Stimulated activated CD4-positive, alpha-beta T cell treated with anti-CD3 and anti-CD28 coated beads, Interleukin-4, amount 100 ng/mL, for 4 hours (primary cell): ENCODE data around the gene GUCD1.
A peak's percentile ranks its signal among the peaks of the same experiment; 100 is the strongest.

Experiments
- DNase-seq, 2 experiments: peaks; one replicate each; pipeline ENCODE4 v3.0.0-alpha.2; 2020

Gene GUCD1

DNA sequence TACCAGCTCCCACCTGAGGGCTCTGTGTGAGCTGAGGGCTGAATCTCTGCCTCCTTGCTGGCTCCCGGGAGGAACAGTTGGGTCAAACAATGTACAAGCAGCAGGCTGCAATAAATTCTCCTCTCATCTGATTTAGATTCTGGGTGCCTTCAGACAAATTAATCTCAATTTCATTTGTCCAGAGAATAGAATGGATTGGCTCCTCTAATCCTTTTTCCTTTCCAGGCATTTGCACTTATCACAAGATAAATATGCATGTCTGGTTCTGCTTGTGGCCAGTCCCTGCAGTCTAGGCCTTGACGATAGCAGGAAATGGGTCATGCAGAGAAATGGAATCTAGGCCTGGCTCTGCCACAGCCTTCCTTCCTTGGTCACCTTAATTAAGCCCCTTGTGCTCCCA lies 31.1 kb downstream of the GUCD1 start:
- no peak for DNase-seq

- DNase-seq, result peak in 1 of 2 experiments; percentile 17
Measured at GRCh38 chr22:24521791-24522245, 33.1 kb downstream of the GUCD1 start.

DNA sequence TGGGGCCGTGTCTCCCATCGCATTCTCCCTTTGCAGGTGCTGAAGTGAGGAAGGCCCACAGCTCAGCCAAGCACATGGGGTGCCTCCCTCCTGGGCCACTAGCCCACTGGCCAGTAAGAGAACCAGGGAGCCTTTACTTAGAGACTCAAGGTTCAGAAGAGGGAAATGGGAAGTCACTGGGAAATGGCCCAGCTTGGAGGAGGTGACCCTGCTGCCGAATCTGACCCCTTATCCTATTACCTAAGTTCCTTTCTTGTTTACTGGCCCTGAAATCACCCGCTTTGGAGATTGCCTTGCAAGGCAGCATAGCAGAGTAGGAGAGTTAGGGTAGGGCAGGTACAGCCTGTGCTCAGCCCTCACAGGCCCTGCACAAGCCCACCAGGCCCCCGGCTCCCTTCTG lies 35.4 kb downstream of the GUCD1 start:
- no peak for DNase-seq

DNA sequence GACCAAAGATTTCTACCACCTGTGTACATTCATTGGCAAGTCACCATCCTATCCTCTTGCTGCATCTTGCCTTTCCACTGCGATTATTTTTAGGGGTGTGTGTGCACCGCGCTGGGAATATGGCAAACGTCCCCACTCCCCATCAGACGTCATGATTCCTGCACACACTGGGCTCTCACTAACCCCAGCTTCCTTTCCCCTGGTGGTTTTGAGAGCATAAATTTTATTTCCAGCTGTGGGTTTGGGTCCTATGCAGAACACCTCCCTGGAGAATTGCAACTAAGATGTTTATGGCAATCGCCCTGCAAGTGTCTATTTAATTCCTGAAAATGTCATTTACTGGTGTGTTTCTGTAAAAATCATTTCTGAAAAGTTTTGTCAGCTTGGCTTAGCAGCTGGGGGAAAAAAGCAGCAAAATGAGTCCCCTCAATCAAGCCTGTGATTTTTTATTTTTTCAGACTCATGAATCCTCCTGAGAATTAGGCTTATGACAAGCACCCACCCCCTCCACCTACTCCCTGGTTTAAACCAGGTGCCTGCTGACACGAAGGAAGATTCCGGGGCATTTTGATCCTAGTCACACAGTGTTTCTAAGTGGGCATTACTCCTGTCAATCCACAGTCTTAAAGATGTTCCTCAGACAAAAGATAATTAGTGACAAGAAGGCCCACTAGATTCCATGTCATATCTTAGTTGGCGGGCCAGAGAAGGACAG lies 36.0 kb downstream of the GUCD1 start:
- no peak for DNase-seq

GRCh38 chr22:24518228-24518627 lies 36.7 kb downstream of the GUCD1 start:
- no peak for DNase-seq

DNA sequence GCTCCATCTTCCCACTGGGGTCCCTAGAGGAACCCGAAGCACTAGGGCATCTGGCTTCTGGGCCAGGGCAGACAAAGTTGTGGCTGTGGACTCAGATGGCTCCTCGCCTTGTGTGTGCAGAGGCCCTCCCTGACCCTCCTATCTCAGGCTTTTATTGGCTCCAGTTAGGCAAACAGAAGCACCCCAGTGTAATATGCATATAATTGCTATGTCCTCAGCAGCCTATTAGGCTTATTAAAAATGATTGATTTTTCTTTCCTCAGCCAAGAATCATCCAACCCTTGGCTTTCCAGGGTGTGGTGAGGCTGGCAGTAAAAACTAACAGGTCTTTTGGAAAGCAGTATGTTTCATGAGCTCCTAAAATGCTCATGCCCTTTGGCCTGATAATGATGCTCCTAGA lies 37.5 kb downstream of the GUCD1 start:
- no peak for DNase-seq

GRCh38 chr22:24516301-24516737 lies 38.6 kb downstream of the GUCD1 start:
- DNase-seq, result no peak

DNA sequence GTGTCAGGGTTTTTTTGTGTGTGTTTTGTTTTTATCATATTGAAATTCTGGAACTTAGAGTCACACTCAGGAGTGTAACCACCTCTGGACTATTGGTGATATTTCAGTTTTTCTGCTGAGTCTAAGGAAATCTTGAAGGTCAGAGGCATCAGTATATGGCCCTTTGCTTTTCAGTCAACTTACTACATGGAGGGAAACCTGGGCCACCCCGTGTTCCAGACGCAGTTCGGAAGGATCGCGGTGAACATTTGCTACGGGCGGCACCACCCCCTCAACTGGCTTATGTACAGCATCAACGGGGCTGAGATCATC lies 40.0 kb downstream of the GUCD1 start:
- no peak for DNase-seq

- DNase-seq, result no peak
Measured at GRCh38 chr22:24514241-24515026, 40.5 kb downstream of the GUCD1 start.

- DNase-seq, result no peak
Measured at GRCh38 chr22:24513378-24514240, 41.3 kb downstream of the GUCD1 start.

DNA sequence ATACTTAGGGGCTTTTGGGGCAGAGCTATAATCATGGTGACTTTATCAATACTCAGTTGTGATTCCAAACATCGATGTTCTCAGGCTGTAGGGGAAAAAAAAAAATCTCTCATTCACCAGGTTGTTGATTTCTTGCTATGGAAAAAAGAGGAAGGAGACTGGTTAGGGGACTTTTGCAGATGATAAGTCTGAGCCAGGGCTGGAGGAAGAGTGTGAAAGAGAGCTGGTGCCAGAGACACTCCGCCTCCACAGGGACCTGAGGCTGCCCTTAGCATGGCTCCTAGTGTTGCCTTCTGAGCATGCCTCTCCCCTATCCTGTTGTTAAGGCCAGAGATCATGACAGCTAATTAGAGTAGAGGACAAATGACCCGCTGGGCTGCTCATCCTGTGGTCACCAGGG lies 42.9 kb downstream of the GUCD1 start:
- no peak for DNase-seq

DNA sequence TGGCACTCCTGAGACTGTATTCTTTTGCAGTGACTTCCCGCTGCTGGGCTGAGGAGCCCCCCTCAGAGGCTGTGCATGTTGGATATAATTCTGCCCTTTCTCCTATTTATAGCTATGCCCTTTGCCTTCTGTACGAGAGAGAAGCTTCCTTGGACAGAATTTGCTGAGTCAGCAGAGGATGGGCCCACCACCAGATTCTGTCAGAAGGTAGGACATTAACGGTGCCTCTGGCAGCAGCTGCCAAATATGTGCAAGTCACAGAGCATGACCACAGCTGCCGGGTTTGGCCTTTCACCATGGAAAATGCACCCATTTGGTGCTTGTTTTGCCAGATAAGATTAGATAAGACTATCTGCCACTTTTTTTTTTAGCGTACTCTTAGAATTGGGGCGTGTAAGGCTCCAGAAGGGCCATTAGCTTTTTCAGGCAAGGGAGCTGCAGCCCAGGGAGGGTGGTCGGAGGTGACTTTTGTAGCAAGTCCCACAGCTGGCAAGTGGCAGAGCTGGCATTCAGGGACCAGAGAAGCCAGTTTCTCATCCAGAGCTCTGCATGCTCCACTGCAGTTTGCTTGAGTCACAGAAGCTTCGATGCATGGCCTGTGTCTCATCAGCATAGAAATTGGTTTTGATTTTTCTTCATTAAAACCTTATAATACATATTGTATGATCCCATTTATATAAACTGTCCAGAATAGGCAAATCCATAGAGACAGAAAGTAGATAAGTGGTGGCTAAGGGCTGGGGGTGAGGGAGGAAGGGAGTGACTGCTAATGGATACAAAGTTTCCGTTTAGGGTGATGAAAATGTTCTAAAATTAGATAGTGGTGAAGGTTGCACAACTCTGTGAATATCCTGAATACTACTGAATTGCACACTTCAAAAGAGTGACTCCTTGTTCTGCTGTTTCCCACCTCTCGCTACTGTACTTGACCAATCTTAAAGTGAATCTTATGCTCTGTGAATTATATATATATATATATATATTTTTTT lies 44.0 kb downstream of the GUCD1 start:
- no peak for DNase-seq

DNA sequence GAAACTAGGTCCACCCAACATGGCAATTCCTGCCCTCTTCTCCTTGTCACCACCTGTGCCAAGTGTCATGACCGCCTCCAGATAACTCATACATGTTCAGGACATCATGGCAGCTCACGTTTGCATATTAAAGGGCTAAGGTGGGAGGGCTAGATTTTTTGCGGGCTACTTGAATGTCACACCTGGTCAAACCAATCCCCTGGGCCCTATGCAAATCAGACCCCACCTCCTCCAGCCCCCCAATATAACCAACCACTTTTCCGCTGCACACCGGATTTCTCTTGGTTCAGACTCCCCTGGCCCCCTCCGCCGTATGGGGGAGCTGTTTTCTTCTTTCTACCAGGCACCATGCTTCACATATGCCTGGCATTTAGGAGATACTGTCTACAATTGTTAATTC lies 47.2 kb downstream of the GUCD1 start:
- no peak for DNase-seq

- no peak for DNase-seq
Measured at GRCh38 chr22:24506802-24507438, 48.0 kb downstream of the GUCD1 start.

DNA sequence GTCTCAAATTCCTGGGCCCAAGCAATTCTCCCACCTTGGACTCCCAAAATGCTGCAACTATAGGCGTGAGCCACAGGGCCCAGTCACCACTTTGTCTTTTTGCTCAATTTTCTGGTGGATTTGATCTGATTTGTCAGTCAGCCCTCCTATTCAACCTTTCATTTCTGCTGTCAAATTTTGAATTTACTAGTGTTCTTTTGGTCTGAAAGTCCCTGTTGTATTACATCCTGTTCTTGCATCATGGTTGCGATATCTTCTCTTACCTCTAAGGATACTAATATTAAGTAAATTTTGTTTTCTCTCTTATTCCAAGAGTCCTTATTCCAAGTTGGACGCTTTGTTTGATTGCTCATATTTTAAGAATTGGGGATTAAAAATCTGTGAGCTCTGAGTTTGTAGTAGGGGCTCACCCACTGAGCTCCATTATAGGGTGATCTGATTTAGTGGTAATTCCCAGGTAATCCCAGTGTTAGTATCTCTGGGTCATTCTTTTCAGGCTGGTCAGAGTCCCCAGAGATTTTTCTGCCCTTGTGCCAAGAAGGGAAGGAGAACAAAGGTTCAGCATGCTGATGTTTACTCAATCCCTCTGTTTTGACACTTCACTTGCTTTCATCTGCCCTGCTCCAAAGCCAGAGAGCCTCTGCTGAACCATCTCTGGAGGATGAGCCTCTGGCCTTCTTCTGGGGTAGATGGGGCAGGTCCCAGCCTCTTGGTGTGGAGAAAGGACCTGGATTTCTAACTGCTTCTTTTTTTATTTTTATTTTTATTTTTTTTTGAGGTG lies 49.8 kb downstream of the GUCD1 start:
- no peak for DNase-seq

DNA sequence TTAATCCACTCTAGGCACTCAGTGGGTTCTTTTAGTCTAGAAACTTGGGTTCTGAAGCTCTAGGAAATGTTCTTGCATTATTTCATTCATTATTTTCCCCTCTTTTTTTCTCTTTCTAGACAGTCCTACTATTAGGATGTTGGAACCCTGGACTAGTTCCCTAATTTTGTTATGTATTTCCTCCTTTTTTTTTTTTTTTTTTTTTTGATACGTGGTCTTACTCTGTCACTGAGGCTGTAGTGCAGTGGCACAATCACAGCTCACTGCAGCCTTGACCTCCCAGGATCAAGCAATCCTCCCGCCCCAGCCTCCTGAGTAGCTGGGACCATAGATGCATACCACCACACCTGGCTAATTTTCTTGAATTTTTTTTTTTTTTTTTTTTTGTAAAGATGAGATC lies 50.4 kb downstream of the GUCD1 start:
- DNase-seq, result no peak

GRCh38 chr22:24503843-24504338 lies 51.0 kb downstream of the GUCD1 start:
- DNase-seq, result no peak

- peak; percentile 51 to 59 for DNase-seq
Measured at GRCh38 chr22:24503137-24503842, 51.6 kb downstream of the GUCD1 start.

GRCh38 chr22:24502541-24502940 lies 52.4 kb downstream of the GUCD1 start:
- no peak for DNase-seq

DNA sequence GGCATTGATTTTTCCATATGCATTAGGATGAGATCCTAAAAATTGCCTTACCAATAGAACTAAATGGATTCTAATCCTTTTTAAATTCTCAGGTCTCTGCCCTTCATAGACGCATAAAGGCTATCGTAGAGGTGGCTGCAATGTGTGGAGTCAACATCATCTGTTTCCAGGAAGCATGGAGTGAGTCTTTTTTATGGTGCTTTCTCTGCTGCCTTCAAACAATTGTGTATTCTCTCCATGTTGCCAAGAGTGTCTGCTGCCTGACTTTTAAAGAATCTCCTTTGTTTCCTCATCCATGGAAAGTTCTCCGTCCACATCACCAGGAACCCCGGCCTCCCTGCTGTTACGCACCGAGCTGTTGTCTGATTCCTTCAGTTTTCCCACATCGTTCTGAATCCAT lies 52.9 kb downstream of the GUCD1 start:
- DNase-seq, result no peak
